NCI-H82 treated with DMSO at 0.1 percent for 48 hours (cell line): ENCODE measurements around the gene COG2.

ENCODE experiments used
- DNase-seq: peaks from one replicate; lab custom pipeline; 2025; ENCODE audit not compliant: unreplicated experiment; lab: John Stamatoyannopoulos, UW

Gene COG2

GRCh38 chr1:230700132-230700531 lies 57.9 kb downstream of the COG2 start:
- DNase-seq = no peak

GRCh38 chr1:230701434-230701833 lies 59.2 kb downstream of the COG2 start:
- no peak for DNase-seq

- DNase-seq = no peak
Observed at GRCh38 chr1:230701895-230702768, 59.9 kb downstream of the COG2 start.

- no peak for DNase-seq
Observed at GRCh38 chr1:230702934-230703678, 60.8 kb downstream of the COG2 start.

GRCh38 chr1:230703679-230704385 lies 61.6 kb downstream of the COG2 start:
- DNase-seq = no peak

GRCh38 chr1:230704830-230705229 lies 62.5 kb downstream of the COG2 start:
- no peak for DNase-seq

- no peak for DNase-seq
Observed at GRCh38 chr1:230705289-230706019, 63.2 kb downstream of the COG2 start.

DNA sequence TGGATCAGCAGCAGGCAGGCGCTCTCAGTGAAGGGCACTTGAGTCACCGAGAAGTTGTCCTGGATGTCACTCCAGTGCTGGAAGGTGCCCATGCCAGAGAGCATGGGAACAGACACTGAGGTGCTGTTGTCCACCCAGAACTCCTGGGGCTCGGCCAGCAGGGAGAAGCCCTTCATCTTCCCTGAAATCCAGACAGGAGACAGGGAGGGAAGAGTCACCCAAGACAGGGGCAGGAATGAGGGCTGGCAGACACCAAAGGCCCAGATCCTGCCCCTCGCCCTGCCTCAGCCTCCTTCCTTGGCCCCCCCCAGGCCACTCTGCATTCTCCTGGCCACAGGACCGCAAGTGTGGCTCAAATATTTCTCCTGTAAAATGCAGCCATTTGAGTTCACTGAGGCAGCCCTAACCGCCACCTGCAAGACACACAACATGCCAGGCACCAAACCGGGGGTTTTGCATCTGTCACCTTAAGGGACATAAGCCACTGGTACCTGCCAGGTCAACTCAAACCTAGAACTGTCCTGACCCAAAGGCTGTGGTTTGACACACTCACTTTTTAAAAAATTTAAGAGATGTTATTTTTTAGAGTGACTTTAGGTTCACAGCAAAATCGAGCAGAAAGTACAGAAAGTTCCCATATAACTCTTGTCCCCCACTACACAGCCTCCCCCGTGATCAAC lies 63.9 kb downstream of the COG2 start:
- DNase-seq = no peak

DNA sequence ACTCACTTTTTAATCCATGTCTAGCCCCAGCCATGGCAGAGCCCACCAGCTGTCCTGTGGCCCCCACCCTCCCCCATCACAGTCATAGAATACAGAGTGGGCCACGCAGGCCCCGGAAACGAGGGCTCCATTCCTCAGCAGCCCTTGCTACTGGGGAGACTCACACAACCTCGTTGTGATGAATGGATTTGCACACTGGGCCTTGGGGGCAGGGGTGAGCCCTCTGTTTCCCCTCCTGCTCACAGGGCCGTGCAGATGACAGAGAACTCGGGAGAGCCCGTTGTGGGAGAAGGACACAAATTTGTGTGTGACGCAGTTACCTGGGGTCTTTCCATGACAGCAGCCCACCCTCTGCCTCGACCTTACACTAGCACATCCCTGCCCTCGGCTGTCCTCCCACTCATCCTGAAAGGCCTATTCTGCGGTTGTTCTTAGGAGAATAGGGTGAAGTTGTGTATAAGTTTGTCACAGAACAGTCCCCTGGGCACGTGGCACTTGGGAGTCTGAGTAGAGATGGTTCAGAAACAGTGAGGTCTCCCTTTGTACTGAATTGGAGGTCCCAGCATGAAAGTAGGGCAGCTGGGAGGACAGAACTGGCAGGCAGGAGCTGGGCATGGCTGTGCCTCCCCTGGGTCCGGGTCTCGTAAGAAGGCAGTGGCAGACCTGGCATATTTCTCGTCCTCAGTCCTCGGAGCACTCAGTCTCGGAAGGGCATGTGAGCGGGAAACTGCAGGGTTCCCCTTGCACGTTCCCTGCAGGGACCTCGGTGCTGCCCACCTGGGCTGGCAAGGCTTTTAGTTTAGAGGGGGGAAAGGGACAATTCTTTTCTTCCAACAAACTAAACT lies 64.8 kb downstream of the COG2 start:
- no peak for DNase-seq

- DNase-seq = no peak
Observed at GRCh38 chr1:230707732-230708630, 65.7 kb downstream of the COG2 start.

GRCh38 chr1:230708631-230709580 lies 66.6 kb downstream of the COG2 start:
- DNase-seq = no peak

DNA sequence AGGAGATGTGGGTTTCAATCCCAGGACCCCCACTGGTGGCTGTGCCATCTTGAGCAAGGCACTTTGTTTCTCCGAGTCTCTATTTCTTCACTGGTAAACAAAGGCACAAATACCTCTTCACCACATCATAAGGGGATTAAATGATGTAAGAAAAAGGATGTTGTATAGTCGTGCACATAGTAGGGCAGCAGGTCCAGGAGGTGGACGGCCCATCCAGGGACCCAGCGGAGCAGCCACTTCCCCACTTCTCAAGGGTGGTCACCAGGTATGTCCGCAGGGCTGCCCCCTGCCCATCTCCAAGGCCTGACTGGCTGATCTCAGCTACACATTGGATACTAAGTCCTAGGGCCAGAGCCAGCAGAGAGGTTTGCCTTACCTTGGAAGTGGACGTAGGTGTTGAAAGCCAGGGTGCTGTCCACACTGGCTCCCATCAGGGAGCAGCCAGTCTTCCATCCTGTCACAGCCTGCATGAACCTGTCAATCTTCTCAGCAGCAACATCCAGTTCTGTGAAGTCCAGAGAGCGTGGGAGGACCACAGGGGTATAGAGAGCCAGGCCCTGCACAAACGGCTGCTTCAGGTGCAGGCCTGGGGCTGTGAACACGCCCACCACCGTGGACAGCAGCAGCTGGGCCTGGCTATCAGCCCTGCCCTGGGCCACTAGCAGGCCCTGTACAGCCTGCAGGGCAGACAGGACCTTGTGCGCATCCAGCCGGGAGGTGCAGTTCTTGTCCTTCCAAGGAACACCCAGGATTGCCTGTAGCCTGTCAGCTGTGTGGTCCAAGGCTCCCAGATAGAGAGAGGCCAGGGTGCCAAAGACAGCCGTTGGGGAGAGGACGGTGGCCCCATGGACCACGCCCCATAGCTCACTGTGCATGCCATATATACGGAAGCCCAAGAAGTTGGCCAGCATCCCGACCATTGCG lies 67.6 kb downstream of the COG2 start:
- no peak for DNase-seq

DNA sequence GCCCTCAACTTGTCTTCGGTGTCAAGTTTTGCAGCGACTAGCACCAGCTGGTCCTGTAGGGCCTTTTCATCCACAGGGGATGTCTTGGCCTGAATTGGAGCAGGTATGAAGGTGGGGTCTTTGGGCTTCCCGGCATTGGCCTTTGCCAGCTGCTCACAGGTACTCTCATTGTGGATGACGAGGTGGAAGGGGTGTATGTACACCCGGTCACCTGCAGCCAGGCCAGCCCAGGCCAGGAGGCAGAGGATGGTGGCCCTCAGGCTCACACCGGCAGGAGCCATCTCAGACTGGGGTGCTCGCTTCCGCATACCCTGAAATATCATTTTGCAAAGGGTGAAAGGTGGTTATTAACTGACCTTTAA lies 68.2 kb downstream of the COG2 start:
- no peak for DNase-seq

DNA sequence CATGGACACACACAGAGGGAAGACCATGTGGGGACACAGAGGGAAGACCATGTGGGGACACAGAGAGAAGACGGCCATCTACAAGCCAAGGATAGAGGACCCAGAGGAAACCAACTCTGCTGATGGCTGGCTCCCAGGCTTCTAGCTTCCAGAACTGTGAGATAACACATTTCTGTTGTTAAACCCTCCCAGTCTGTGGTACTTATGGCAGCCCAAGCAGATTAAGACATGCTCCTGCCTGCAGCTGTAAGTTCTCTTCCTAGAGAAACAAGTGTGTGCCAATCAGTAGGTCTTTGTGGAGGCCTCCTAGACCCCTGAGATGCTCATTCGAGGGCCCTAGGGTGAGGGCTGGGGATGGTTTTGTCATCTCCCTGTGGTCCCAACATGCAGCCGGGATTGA lies 69.0 kb downstream of the COG2 start:
- DNase-seq = no peak

- no peak for DNase-seq
Observed at GRCh38 chr1:230712470-230712942, 70.2 kb downstream of the COG2 start.

- DNase-seq = no peak
Observed at GRCh38 chr1:230713138-230713537, 70.9 kb downstream of the COG2 start.
